ENCODE data around the gene CLDN20.
"Not testable (repeated sequence)": the region's sequence is repeated elsewhere in the genome, so short reads cannot be mapped to it uniquely, and the experiment has no call there.

Gene CLDN20

DNA sequence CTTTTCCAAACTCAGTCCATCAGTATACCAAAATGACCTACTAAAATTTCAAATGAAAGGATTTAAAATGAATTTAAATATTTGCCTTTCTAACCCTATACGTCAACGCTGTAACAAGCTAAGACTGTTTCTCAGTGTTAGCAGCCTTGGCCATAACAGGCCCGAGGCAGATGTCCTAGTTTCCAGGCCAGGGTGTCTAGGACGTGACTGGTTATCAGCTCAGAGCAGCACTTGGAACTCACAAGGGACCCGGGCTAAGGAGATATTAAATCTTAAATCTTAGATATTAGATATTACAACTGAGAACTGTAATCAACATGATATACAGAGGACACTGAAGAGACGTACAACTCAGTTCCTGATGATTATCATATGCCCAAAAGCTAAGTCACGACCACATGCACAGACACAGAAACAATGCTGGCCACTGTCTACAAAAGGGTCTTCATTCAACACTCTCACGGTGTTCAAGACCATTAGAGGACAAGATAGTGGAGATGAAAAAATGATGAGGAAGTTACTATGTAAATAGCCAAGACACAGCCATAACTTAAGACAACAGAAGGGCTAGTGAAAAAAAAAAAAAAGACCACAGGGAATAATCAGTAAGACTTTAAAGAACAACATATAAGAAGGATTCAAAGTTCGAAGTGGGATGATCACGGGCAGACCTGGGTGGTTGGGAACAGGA is at the start of gene CLDN20:
TSS of gene CLDN20 (plus strand) at position 641 of the 691 bp plus-strand sequence. CDS start 11,707 bp downstream, outside the sequence.
- DNase-seq, result no peak

DNA sequence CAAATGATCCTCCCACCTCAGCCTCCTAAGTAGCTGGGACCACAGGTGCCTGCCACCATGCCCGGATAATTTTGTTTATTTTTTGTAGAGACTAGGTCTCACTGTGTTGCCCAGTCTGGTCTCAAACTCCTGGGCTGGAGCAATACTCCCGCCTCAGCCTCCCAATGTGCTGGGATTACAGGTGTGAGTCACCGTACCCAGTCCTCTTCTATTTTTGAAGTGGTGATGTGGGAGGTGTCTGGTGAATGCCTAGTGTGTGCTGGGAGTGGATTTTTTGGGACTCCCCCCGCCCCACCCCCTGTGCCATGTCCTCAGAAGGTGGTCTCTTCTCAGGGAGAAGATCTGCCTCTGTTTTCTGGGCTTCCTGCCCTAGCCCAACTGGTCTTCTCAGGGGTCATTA is 47.9 kb upstream of the CLDN20 start:
- DNase-seq, result no peak

- no peak for DNase-seq
These were observed 47.3 kb upstream of the CLDN20 start for GRCh38 chr6:155216312-155217046.

- DNase-seq, result not testable (repeated sequence)
These were observed 45.1 kb upstream of the CLDN20 start for GRCh38 chr6:155218711-155219110.

DNA sequence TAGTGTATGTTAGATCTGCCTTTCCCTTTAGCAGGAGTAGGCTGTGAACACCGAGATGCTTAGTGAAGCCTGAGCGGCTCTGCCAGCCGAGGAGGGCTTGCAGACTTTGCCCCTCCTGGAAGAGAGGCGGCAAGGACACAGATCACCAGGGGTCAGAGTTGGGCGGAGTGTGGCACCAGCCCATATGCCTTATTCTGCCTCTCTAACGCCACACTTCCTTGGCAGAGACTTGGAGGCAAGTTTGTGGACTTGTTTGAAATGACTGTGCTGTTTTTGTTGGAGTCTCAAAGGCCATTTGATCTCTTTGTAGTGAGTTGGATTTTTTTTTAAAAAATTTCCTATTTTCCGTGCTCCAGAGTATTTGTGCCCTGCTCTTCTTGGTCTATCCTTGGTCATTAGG is 44.5 kb upstream of the CLDN20 start:
- no peak for DNase-seq

GRCh38 chr6:155219858-155220301 is 43.9 kb upstream of the CLDN20 start:
- no peak for DNase-seq

- no peak for DNase-seq
These were observed 42.7 kb upstream of the CLDN20 start for GRCh38 chr6:155221086-155221485.

GRCh38 chr6:155222506-155222905 is 41.3 kb upstream of the CLDN20 start:
- DNase-seq, result no peak

DNA sequence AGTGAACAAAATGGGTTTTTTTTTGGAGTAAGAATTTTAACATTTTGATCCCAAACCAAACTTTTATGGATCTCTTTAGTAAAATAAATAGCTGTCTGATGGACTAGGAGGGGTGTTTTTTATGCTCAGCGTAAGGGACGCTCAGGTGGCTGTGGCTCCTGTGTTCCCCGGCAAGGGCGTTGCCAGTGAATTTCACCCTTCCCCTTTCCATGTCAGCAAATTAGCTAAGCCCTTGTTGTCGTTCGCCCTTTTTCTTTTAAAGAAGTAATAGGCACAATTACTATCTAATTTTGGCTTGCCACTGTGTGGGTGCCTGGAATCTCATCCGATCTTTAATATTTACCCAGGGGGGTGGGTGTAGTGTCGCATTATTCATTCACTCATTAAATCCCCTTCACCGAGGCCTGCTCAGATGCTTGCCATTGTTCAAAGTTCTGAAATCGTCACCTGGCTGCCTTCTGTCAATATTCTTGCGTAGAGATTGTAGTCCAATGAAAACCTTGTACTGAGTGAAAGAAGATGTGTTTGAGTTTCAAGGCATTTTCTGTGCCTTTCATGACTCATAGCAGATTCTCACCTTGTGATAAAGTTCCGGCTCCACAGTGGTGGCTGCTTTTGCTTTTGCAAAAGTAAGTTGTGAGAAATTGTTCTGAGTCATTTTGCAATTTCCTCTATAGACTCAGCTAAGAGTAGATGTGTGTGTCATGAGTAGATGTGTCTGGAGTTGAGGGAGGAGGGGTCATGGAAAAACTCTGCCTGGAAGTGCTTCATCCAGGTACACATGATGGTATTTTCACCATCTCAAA is 40.0 kb upstream of the CLDN20 start:
- no peak for DNase-seq

GRCh38 chr6:155224618-155225017 is 39.2 kb upstream of the CLDN20 start:
- DNase-seq, result no peak

GRCh38 chr6:155227046-155227445 is 36.8 kb upstream of the CLDN20 start:
- DNase-seq, result no peak

DNA sequence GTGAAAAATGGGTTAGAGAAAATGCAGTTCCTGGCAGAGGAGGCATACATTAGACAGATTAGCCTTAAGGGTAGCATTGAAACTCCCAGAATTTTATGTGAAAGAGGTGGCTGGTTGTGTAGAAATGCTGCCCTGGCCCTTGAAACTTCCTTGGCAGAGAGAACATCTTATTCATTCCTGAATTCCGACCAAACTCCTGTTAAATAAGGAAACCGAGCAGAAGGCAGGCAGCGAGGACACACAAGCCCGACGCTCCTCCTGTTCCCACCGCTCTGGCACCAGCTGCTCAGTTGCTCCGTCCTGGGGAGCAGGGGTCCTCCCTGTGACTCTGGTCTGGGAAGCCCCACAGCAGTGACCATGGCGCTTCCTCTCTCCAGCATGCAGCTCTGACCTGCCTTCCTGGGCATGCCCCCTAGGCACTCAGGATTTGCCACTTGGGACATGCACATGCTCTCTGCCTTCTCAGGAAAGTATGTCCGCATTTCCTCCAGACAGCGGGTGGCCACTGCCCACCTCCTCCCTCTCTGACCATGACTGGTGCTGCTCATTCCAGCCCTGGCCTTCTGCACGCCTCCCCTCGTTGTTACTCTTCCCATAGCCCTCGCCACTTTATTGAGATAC is 35.2 kb upstream of the CLDN20 start:
- DNase-seq, result no peak

GRCh38 chr6:155230975-155231374 is 32.8 kb upstream of the CLDN20 start:
- DNase-seq, result not testable (repeated sequence)

GRCh38 chr6:155232848-155233247 is 31.0 kb upstream of the CLDN20 start:
- DNase-seq, result no peak

DNA sequence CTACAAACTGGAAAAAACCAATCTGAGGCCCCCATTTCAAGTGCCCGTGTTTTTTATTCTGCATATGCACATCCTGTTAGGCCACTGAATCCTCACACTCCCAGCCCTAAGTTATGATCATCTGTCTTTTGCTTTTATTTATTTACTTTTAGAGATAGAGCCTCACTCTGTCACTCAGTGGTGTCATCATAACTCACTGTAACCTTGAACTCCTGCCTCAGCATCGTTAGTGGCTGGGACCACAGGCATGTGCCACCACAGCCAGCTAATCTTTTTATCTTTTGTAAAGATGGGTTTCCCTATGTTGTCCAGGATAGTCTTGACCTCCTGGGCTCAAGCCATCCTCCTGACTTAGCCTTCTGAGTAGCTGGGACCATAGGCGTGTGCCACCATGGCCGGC is 29.6 kb upstream of the CLDN20 start:
- no peak for DNase-seq

GRCh38 chr6:155234687-155235086 is 29.1 kb upstream of the CLDN20 start:
- no peak for DNase-seq

DNA sequence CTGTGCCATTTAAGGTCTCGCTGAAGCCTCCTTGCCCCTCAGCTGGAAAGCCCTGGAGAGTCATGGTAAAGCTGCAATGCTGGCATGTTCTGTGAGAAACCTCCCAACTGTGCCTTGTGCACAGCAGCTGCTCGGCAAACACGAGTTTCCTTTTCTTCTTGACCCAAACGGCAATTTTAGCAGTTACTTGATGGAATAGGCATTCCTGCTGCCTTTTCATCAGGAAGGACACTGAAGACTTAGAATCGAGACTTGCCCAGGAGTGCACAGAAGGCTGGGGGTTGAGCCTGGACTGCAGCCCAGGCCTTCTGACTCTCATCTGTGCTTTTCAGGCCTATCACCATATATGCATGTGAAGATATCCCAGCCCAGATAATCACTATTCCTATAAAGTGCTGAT is 28.7 kb upstream of the CLDN20 start:
- no peak for DNase-seq

DNA sequence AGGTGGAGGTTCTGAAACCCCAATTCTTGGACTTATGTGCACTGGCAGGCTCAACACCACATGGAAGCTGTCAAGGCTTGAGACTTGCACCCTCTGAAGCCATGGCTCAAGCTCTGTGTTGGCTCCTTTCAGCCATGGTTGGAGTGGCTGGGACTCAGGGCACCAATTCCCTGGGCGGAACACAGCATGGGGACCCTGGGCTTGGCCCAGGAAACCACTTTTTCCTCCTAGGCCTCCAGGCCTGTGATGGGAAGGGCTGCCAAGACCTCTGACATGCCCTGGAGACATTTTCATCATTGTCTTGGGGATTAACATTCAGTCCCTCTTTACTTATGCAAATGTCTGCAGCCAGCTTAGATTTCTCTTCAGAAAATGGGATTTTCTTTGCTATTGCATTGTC is 26.2 kb upstream of the CLDN20 start:
- DNase-seq, result no peak

DNA sequence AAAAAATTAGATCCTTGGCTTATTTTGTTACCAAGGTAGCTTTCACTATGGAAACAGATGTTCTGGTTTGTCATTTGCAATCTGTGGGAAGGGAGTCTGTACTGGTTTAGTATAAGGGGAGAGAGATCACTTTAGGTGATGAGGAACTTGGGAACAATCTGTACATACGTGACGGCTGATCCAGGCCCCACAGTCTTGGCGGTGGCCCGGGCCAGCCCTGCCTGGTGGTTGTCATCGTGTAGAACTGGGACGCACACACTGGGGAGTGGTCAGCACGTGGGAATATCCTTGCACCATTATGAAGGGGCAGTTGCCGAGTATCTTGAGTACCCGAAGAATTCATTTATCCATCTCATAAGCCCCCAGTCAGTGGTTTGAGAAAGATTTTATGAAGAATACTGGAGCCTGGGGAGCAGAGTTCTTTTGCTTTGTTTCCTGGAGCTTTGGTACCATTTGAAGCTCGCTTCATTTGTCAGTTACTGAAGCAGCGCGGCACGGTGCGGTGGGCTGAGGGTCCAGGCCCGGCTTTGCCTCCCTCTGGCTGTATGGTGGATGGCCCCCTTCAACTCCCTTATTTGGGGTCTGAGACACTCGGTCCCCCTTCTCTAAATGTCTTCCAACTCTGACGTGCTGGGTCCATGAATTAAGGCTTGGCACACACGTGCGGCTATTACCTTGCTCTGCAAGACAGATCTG is 22.8 kb upstream of the CLDN20 start:
- DNase-seq, result no peak

DNA sequence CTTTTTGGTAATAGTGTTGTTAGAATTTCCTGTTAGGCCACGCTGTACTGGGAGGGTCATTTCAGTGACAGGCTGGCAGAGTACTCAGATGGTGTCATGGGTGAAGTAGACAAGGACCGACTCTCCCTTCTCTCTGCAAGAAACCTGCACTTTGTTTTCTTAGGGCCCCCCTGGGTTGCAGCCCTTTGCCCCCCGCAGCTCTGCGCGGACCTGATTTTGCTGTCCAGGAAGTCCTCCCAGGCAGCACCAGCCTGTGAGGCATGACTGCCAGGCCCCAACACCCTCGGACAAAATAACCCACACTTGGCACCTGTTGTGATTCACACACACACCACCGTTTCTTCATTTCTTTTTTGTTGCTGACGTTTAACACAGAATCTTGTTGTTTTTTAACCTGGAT is 21.8 kb upstream of the CLDN20 start:
- DNase-seq, result no peak

GRCh38 chr6:155244434-155244833 is 19.4 kb upstream of the CLDN20 start:
- no peak for DNase-seq

DNA sequence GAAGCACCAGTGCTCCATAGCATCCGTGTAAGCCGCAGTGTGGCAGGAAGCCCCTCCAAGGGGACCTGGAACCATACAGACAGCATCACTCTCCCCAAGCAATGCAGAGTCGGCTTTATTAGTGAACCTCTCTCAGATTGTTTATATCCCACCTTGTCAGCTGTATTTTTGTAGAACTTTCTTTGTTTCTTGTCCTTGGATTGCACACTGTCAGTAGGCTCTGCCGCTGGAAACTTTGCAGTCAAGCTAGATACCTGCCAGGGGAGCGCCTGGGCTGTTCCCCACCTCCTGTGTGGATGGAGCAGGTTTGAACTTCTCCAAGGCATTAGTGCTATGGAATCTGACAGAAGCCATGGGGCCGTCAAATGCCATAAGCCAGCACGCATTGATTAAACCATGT is 18.6 kb upstream of the CLDN20 start:
- DNase-seq, result no peak

DNA sequence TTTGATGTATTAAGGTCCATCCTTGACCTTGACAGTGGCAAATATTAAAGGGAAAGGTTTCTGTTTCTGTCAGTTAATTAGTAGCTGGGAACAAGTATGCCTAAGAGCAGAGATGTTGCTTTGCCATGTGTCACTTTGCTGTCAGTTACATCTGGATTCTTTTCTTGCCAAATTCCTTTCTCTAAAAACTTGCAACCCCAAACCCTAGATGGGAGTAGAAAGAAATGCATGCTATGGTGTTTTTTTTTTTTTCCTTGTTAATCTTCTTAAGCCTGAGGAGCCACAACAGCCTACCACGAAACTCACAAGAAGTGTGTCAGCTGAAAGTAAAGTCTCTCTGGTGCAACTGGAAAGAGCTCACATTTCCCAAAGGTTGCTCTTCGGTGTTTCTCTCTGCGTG is 18.0 kb upstream of the CLDN20 start:
- no peak for DNase-seq
